ENCODE data around the gene MSRB1. TPM values are rescaled to one million over a fixed set of nuclear protein-coding genes. Genes with fewer than 3 reads are reported as not detected.

MSRB1 gene
- total and polyA plus RNA-seq, 9 of the 15 experiments (the other 6 are each of a cell fraction or from before 2014, with no cell fraction given) = 5.4 to 33.7 (median 25.7) TPM

DNA sequence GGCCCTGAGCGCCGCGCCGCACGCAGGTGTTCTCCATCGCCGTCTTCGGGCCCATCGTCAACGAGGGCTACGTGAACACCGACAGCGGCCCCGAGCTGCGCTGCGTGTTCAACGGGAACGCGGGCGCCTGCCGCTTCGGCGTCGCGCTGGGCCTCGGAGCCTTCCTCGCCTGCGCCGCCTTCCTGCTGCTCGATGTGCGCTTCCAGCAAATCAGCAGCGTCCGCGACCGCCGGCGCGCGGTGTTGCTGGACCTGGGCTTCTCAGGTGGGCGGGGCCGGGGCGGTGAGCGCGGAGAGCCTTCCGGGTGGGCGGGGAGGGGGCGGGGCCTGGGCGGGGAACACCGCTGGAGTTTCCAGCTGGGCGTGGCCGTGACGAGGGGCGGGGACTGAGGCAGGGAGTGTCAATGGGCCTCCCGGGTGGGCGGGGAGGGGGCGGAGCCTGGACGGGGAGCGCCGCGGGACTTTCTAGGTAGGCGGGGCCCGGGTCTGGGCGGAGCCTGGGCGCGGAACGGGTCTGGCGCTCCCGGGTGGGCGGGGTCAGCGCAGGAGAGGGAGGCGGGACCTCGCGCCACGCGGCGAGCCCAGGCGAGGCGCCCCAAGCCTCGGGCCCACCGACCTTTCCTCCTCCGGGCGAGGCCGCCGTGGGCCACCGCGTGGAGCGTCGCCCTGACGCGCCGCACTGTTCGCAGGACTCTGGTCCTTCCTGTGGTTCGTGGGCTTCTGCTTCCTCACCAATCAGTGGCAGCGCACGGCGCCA is 49.1 kb upstream of the MSRB1 start (continued):
- TF ChIP-seq, protein P1, sequence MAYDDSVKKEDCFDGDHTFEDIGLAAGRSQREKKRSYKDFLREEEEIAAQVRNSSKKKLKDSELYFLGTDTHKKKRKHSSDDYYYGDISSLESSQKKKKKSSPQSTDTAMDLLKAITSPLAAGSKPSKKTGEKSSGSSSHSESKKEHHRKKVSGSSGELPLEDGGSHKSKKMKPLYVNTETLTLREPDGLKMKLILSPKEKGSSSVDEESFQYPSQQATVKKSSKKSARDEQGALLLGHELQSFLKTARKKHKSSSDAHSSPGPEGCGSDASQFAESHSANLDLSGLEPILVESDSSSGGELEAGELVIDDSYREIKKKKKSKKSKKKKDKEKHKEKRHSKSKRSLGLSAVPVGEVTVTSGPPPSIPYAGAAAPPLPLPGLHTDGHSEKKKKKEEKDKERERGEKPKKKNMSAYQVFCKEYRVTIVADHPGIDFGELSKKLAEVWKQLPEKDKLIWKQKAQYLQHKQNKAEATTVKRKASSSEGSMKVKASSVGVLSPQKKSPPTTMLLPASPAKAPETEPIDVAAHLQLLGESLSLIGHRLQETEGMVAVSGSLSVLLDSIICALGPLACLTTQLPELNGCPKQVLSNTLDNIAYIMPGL (CRISPR knock-in tag; IDR thresholded peaks at IDR 0.05) = 0 out of 2 replicates have a peak, but pooled peaks have one; percentile 13
- TF ChIP-seq NR4A1 (CRISPR knock-in tag; IDR thresholded peaks at IDR 0.05) (no peak), NR4A1 (tag; IDR thresholded peaks at IDR 0.05) (no peak), NONO (IDR thresholded peaks at IDR 0.05; ENCODE audit: low read depth in 2 of 2, low read length in 1 of 2) (peak in 1 of 2 experiments; percentile 80; a peak in 2 of 4 replicates), BMI1 (IDR thresholded peaks at IDR 0.05; ENCODE audit: low read length) (no peak), ZNF76 (CRISPR knock-in tag; IDR thresholded peaks at IDR 0.05; ENCODE audit: borderline replicate concordance) (no peak; the same call in 1 of the 2 replicates), CEBPG (CRISPR knock-in tag; IDR thresholded peaks at IDR 0.05) (no peak), CEBPG (tag; conservative IDR thresholded peaks at IDR 0.05 in 1 of 2, IDR thresholded peaks at IDR 0.05 in 1 of 2) (no peak), TRIM24 (IDR thresholded peaks at IDR 0.05) (no peak), RUNX1 (IDR thresholded peaks at IDR 0.05; ENCODE audit: low read depth) (no peak), MBD2 (IDR thresholded peaks at IDR 0.05; ENCODE audit: borderline replicate concordance, low read depth) (no peak), ZNF347 (CRISPR knock-in tag; IDR thresholded peaks at IDR 0.05; ENCODE audit: low read depth) (no peak), KLF10 (CRISPR knock-in tag; IDR thresholded peaks at IDR 0.05) (no peak), ZNF212 (CRISPR knock-in tag; IDR thresholded peaks at IDR 0.05) (no peak), NFXL1 (CRISPR knock-in tag; IDR thresholded peaks at IDR 0.05) (no peak), HOXB6 (CRISPR knock-in tag; IDR thresholded peaks at IDR 0.05; ENCODE audit: borderline replicate concordance) (no peak), ZNF589 (CRISPR knock-in tag; IDR thresholded peaks at IDR 0.05; ENCODE audit: low read depth) (0 out of 2 replicates have a peak, but pooled peaks have one; percentile 42), ZKSCAN1 (IDR thresholded peaks at IDR 0.05; ENCODE audit: low read depth, low read length) (no peak), MYC (IDR thresholded peaks at IDR 0.05; ENCODE audit: low read depth, low read length) (peak; percentile 95), MYC (CRISPR knock-in tag; IDR thresholded peaks at IDR 0.05; ENCODE audit: borderline replicate concordance, low read depth) (no peak), ZNF23 (CRISPR knock-in tag; IDR thresholded peaks at IDR 0.05) (no peak)
- TF ChIP-seq, protein P2, sequence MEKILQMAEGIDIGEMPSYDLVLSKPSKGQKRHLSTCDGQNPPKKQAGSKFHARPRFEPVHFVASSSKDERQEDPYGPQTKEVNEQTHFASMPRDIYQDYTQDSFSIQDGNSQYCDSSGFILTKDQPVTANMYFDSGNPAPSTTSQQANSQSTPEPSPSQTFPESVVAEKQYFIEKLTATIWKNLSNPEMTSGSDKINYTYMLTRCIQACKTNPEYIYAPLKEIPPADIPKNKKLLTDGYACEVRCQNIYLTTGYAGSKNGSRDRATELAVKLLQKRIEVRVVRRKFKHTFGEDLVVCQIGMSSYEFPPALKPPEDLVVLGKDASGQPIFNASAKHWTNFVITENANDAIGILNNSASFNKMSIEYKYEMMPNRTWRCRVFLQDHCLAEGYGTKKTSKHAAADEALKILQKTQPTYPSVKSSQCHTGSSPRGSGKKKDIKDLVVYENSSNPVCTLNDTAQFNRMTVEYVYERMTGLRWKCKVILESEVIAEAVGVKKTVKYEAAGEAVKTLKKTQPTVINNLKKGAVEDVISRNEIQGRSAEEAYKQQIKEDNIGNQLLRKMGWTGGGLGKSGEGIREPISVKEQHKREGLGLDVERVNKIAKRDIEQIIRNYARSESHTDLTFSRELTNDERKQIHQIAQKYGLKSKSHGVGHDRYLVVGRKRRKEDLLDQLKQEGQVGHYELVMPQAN (IDR thresholded peaks at IDR 0.05; ENCODE audit: borderline replicate concordance) = no peak
- TF ChIP-seq, protein P3, sequence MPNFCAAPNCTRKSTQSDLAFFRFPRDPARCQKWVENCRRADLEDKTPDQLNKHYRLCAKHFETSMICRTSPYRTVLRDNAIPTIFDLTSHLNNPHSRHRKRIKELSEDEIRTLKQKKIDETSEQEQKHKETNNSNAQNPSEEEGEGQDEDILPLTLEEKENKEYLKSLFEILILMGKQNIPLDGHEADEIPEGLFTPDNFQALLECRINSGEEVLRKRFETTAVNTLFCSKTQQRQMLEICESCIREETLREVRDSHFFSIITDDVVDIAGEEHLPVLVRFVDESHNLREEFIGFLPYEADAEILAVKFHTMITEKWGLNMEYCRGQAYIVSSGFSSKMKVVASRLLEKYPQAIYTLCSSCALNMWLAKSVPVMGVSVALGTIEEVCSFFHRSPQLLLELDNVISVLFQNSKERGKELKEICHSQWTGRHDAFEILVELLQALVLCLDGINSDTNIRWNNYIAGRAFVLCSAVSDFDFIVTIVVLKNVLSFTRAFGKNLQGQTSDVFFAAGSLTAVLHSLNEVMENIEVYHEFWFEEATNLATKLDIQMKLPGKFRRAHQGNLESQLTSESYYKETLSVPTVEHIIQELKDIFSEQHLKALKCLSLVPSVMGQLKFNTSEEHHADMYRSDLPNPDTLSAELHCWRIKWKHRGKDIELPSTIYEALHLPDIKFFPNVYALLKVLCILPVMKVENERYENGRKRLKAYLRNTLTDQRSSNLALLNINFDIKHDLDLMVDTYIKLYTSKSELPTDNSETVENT (CRISPR knock-in tag; IDR thresholded peaks at IDR 0.05) = peak; percentile 92
